ENCODE measurements around the gene CSNK1G3.
"Not testable (repeated sequence)": the region's sequence is repeated elsewhere in the genome, so short reads cannot be mapped to it uniquely, and the experiment has no call there.

The CSNK1G3 gene

GRCh38 chr5:123617561-123617960, 105.6 kb downstream of the CSNK1G3 start:
- no peak overlapping the region for H3K4me3 ChIP-seq (ENCODE audit: low read depth, low read length)
- no peak for DNase-seq (ENCODE audit: low read depth)

GRCh38 chr5:123626051-123626450, 114.1 kb downstream of the CSNK1G3 start:
- no peak overlapping the region for H3K4me3 ChIP-seq (ENCODE audit: low read depth, low read length)
- no peak for DNase-seq (ENCODE audit: low read depth)

- H3K4me3 ChIP-seq (ENCODE audit: low read depth, low read length): no peak overlapping the region
- no peak for DNase-seq (ENCODE audit: low read depth)
These were observed 117.0 kb downstream of the CSNK1G3 start for GRCh38 chr5:123628860-123629544.

GRCh38 chr5:123636006-123636405, 124.0 kb downstream of the CSNK1G3 start:
- DNase-seq (ENCODE audit: low read depth): no peak
- H3K4me3 ChIP-seq (ENCODE audit: low read depth, low read length): no peak overlapping the region

GRCh38 chr5:123637028-123637427, 125.1 kb downstream of the CSNK1G3 start:
- H3K4me3 ChIP-seq (ENCODE audit: low read depth, low read length); DNase-seq (ENCODE audit: low read depth): not testable (repeated sequence)

- no peak overlapping the region for H3K4me3 ChIP-seq (ENCODE audit: low read depth, low read length)
- no peak for DNase-seq (ENCODE audit: low read depth)
These were observed 127.3 kb downstream of the CSNK1G3 start for GRCh38 chr5:123639244-123639643.

GRCh38 chr5:123645024-123645603, 133.1 kb downstream of the CSNK1G3 start:
- no peak overlapping the region for H3K4me3 ChIP-seq (ENCODE audit: low read depth, low read length)
- no peak for DNase-seq (ENCODE audit: low read depth)

- no peak for DNase-seq (ENCODE audit: low read depth)
- no peak overlapping the region for H3K4me3 ChIP-seq (ENCODE audit: low read depth, low read length)
These were observed 135.1 kb downstream of the CSNK1G3 start for GRCh38 chr5:123647066-123647465.

GRCh38 chr5:123651234-123651633, 139.3 kb downstream of the CSNK1G3 start:
- no peak for DNase-seq (ENCODE audit: low read depth)
- no peak overlapping the region for H3K4me3 ChIP-seq (ENCODE audit: low read depth, low read length)

GRCh38 chr5:123659011-123659410, 147.0 kb downstream of the CSNK1G3 start:
- H3K4me3 ChIP-seq (ENCODE audit: low read depth, low read length): no peak overlapping the region
- no peak for DNase-seq (ENCODE audit: low read depth)

- DNase-seq (ENCODE audit: low read depth): no peak
- H3K4me3 ChIP-seq (ENCODE audit: low read depth, low read length): no peak overlapping the region
These were observed 147.5 kb downstream of the CSNK1G3 start for GRCh38 chr5:123659495-123659894.

- no peak overlapping the region for H3K4me3 ChIP-seq (ENCODE audit: low read depth, low read length)
- DNase-seq (ENCODE audit: low read depth): no peak
These were observed 153.0 kb downstream of the CSNK1G3 start for GRCh38 chr5:123664961-123665360.

GRCh38 chr5:123665822-123666371, 153.9 kb downstream of the CSNK1G3 start:
- H3K4me3 ChIP-seq (ENCODE audit: low read depth, low read length): no peak overlapping the region
- no peak for DNase-seq (ENCODE audit: low read depth)
